Stimulated activated CD8-positive, alpha-beta memory T cell treated with anti-CD3 and anti-CD28 coated beads, Interleukin-7, amount 100 ng/mL, for 1 hour (primary cell): Measurements from ENCODE around the gene CLUH.
"Not testable (repeated sequence)": the region's sequence is repeated elsewhere in the genome, so short reads cannot be mapped to it uniquely, and the experiment has no call there.

ENCODE experiments used
- DNase-seq, 2 donors: peaks; one replicate each; pipeline ENCODE4 v3.0.0-alpha.2; 2020; ENCODE audit warnings: low read depth in 2 of 2

Gene CLUH

DNA sequence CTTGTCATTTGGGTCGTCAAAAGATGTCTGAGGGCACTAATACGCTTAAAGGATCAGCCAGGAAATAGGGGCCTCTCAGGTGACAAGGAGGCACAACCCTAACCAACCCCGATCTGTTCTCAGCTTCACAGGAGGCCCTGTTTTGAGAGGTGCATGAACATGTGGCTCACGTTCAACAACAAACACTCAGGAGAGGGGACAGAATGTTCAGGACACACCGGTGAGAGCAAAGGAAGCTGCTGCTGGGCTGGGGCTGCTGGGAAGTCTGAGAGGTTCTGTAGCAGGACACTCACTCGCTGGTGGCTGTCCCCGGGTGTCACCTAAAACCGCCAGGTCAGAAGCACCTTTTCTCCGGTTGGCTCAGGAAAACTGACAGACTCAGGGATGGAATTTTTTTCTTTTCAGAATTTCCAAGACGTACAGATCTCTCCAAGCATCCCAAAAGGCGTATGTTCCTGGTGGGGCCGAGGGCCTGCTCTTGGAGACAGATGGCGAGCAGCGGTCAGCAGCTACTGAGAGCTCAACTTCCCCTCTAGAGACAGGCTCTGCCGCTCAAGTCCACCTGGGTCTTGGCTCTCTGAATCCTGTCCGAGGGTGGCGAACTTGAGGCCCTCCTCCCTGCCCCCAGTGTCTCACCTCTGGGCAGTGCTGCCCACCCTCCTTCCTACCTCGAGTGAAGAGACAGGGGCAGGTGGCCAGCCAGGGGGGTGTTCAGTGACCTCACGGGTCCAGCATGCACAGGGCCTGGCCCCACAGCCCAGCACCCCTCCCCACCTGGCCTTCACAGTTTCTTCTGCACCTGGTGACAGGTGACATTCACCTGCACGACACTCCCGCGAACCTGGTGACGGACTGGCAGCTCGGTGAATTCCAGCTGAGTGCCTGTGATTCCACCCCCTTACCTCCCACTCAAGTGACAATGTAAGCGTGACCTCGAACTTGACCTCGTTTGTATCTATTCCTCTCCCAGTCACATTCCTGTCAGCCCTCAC is 22.9 kb downstream of the CLUH start:
- no peak for DNase-seq

- DNase-seq: no peak
Observed at GRCh38 chr17:2687074-2687418, 24.5 kb downstream of the CLUH start.

GRCh38 chr17:2685696-2686095 is 25.9 kb downstream of the CLUH start:
- no peak for DNase-seq

GRCh38 chr17:2684549-2684948 is 27.0 kb downstream of the CLUH start:
- no peak for DNase-seq

DNA sequence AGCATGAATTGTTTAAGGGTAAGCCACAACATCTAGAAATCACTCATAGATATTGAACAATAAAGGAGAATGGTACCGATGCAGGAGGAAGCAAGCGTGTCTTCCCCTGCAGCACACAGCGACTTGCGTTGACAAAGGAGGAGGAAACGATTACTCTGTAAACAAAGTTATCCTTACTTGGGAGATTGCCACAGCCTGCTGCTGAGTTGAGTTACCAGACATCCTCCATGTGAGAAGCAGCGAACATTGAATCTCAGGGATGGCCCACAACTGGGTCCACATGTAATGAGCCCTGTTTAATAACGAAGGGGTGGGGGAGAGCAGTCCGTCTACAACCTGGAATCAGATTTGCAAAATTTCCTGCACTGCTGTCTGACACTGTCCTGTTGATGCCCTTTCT is 27.7 kb downstream of the CLUH start:
- no peak for DNase-seq

- no peak for DNase-seq
Observed at GRCh38 chr17:2682176-2682938, 29.2 kb downstream of the CLUH start.

DNA sequence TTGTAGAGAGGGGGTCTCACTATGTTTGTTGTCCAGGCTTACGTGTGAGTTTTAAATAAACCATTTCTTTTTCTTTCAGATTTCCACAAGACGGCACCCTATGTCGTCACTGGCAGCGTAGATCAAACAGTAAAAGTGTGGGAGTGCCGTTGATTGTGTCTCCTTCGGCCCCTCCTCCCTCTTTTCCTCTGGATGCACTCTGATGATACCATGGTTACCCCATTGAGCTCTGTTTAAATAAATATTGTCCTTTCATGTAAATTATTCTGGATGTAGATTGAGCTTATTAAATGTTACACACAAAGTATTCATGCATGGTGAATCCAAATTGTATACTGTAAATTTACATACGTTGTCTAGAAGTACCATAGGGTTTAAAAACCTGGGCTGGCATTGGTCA is 29.9 kb downstream of the CLUH start:
- DNase-seq: no peak

DNA sequence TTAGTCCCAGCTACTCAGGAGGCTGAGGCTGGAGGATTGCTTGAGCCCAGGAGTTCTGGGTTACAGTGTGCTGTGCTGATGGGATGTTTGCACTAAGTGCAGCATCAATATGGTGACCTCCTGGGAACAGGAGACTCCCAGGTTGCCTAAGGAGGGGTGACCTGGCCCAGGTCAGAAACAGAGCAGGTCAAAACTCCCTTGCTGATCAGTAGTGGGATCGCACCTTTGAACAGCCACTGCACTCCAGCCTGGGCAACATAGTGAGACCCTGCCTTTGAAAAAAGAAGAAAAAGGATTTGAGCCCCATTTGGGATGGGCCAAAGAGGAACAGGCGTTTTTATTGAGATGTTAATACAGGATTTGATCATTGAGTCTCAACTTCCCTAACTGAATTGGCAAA is 30.6 kb downstream of the CLUH start:
- no peak for DNase-seq

- not testable (repeated sequence) for DNase-seq
Observed at GRCh38 chr17:2679247-2679646, 32.3 kb downstream of the CLUH start.

DNA sequence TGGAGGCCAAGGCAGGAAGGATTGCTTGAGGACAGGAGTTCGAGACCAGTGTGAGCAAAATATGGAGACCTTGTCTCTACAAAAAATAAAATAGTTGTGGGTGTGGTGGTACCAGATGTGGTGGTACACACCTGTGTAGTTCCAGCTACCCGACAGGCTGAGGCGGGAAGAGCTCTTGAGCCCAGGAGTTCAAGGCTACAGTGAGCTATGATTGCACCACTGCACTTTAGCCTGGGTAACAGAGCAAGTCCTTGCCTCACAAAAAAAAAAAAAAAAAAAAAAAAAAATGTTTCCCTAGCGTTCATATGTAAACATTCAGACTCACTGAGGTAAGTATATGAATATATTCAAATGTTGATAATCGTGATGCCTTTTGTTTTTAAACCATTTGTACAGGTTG is 39.5 kb downstream of the CLUH start:
- DNase-seq: no peak

- not testable (repeated sequence) for DNase-seq
Observed at GRCh38 chr17:2660410-2660809, 51.2 kb downstream of the CLUH start.

DNA sequence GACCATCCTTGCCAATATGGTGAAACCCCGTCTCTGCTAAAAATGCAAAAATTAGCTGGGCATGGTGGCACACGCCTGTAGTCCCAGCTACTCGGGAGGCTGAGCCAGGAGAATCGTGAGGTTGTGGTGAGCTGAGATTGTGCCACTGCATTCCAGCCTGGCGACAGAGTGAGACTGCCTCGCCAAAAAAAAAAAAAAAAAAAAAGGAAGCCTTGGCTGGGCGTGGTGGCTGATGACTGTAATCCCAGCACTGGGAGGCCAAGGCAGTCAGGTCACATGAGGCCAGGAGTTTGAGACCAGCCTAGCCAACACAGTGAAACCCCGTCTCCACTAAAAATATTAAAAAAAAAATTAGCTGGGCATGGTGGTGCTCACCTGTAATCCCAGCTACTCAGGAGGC is 52.2 kb downstream of the CLUH start:
- DNase-seq: not testable (repeated sequence)

GRCh38 chr17:2656283-2656682 is 55.3 kb downstream of the CLUH start:
- no peak for DNase-seq

- no peak for DNase-seq
Observed at GRCh38 chr17:2655546-2655945, 56.0 kb downstream of the CLUH start.

- not testable (repeated sequence) for DNase-seq
Observed at GRCh38 chr17:2652911-2653310, 58.7 kb downstream of the CLUH start.

- no peak for DNase-seq
Observed at GRCh38 chr17:2649191-2649590, 62.4 kb downstream of the CLUH start.

DNA sequence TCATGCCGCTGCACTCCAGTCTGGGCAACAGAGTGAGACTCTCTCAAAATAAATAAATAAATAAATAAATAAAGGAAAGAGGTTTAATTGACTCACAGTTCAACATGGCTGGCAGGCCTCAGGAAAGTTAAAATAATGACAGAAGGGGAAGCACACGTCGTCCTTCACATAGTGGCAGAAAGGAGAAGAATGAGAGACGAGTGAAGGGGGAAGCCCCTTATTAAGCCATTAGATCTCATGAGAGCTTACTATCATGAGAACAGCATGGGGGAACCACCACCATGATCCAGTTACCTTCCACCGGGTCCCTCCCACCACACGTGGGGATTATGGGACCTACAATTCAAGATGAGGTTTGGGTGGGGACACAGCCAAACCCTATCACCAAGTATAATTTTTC is 63.6 kb downstream of the CLUH start:
- no peak for DNase-seq

DNA sequence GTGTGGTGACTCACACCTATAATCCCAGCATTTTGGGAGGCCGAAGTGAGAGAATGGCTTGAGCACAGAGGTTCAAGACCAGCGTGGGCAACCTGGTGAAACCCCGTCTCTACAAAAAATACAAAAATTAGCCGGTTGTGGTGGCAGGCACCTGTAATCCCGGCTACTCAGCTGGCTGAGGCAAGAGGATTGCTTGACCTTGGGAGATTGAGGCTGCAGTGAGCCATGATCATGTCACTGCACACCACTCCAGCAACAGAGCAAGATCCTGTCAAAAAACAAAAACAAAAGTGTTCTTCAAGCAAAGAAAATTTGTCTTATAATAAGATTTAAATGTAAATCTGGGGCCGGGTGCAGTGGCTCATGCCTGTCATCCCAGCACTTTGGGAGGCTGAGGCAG is 66.6 kb downstream of the CLUH start:
- DNase-seq: no peak
